ENCODE results near the gene SYT9.

SYT9 gene

DNA sequence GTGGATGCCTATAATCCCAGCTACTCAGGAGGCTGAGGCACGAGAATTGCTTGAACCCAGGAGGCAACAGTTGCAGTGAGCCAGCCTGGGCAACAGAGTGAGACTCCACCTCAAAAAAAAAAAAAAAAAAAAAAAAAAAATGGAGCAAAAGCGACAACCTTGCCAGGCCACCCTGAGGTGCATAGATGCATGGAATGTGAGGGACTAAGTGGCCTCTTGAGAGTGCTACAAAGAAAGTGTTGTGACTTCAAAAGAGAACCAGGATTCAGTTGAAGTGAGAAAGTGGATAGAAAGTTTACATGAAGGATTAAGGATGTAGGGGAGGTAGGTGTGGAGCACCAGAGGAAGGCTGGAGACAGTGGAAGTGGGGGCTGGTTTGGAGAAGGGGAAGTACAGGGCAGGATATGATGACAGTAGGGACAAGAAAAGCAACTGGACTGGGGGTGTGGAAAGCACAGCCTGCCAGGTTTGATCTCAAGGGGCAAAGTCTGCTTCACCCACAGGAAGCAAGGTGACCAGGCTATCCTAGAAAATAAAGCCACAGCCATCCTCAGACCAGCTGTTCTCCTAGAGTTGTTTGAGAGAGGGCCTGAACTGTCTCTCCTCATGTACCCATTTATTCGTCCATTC lies 197.6 kb downstream of the SYT9 start:
- Histone ChIP-seq H3K27me3 (ENCODE audit: insufficient read depth, insufficient read length) (peaks cover 15% of the 10 kb centered on the region), H3K4me1 (ENCODE audit: insufficient read depth, insufficient read length) (peaks cover 5% of the 10 kb centered on the region), H3K9ac (ENCODE audit: insufficient read length, low read depth) (no peak overlapping the region), H3K4me3 (ENCODE audit: insufficient read length, low read depth) (no peak overlapping the region), H3K36me3 (ENCODE audit: insufficient read depth, insufficient read length, low read length) (no peaks in the 10 kb centered on the region), H3K9me3 (ENCODE audit: insufficient read depth, low read length) (no peaks in the 10 kb centered on the region)
- DNase-seq (ENCODE audit: low read depth, low spot score), result no peak
- TF ChIP-seq YY1 (IDR thresholded peaks at IDR 0.05; ENCODE audit: insufficient read depth, insufficient read length), result no peak
- TF ChIP-seq ZNF274 (IDR thresholded peaks at IDR 0.05; ENCODE audit: low read depth, low read length), result no peak
- TF ChIP-seq SUZ12 (IDR thresholded peaks at IDR 0.05; ENCODE audit: extremely low read depth, insufficient read depth, insufficient read length), result no peak

DNA sequence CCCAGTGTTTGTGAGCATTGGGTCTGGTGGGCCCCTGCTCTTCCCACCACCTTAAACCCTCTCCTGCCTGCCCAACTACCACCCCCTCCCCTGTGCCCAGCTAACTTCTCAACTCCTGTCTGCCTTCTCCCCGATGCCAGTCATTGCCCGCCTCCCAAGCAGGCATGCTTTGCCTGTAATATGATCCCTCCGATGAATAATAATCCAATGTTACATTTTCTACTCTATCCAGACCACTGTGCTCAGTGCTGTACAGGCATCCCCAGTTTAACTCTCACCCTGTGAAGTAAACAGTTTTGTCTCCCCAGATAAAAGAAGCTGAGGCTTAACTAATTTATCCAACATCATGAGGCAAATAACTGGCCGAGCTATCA lies 198.1 kb downstream of the SYT9 start:
- no peak for TF ChIP-seq SUZ12 (IDR thresholded peaks at IDR 0.05; ENCODE audit: extremely low read depth, insufficient read depth, insufficient read length)
- no peak for TF ChIP-seq YY1 (IDR thresholded peaks at IDR 0.05; ENCODE audit: insufficient read depth, insufficient read length)
- TF ChIP-seq ZNF274 (IDR thresholded peaks at IDR 0.05; ENCODE audit: low read depth, low read length), result no peak
- peaks cover 15% of the 10 kb centered on the region for H3K27me3 ChIP-seq (ENCODE audit: insufficient read depth, insufficient read length)
- no peak for DNase-seq (ENCODE audit: low read depth, low spot score)
- peaks cover 5% of the 10 kb centered on the region for H3K4me1 ChIP-seq (ENCODE audit: insufficient read depth, insufficient read length)
- no peaks in the 10 kb centered on the region for H3K36me3 ChIP-seq (ENCODE audit: insufficient read depth, insufficient read length, low read length)
- no peak overlapping the region for H3K4me3 ChIP-seq (ENCODE audit: insufficient read length, low read depth)
- H3K9ac ChIP-seq (ENCODE audit: insufficient read length, low read depth), result no peak overlapping the region
- H3K9me3 ChIP-seq (ENCODE audit: insufficient read depth, low read length), result no peaks in the 10 kb centered on the region

DNA sequence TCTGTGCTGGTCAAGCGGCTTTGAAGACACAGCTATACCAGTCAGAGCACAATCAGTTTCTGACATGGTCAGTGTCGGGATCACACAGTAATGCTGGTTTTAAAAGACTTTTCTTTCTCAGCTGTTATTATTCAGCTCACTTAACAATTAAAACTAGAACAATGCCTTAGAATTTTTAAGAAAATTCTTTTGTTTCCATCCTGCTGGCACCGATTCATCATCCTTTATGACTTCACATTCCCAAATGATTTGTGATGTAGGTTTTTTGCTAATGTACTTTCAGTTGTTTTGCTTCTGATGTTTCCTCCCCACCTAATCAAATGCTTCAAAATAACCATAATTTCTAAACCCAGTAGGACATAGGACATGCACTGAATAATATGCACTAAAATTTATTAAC lies 199.1 kb downstream of the SYT9 start:
- no peaks in the 10 kb centered on the region for H3K9me3 ChIP-seq (ENCODE audit: insufficient read depth, low read length)
- no peak overlapping the region for H3K9ac ChIP-seq (ENCODE audit: insufficient read length, low read depth)
- peaks cover 14% of the 10 kb centered on the region for H3K27me3 ChIP-seq (ENCODE audit: insufficient read depth, insufficient read length)
- no peak overlapping the region for H3K4me3 ChIP-seq (ENCODE audit: insufficient read length, low read depth)
- no peak for DNase-seq (ENCODE audit: low read depth, low spot score)
- TF ChIP-seq YY1 (IDR thresholded peaks at IDR 0.05; ENCODE audit: insufficient read depth, insufficient read length) (no peak), ZNF274 (IDR thresholded peaks at IDR 0.05; ENCODE audit: low read depth, low read length) (no peak), SUZ12 (IDR thresholded peaks at IDR 0.05; ENCODE audit: extremely low read depth, insufficient read depth, insufficient read length) (no peak)
- H3K4me1 ChIP-seq (ENCODE audit: insufficient read depth, insufficient read length), result no peaks in the 10 kb centered on the region
- H3K36me3 ChIP-seq (ENCODE audit: insufficient read depth, insufficient read length, low read length), result no peaks in the 10 kb centered on the region

- TF ChIP-seq SUZ12 (IDR thresholded peaks at IDR 0.05; ENCODE audit: extremely low read depth, insufficient read depth, insufficient read length) (no peak), YY1 (IDR thresholded peaks at IDR 0.05; ENCODE audit: insufficient read depth, insufficient read length) (no peak)
- no peak for DNase-seq (ENCODE audit: low read depth, low spot score)
- no peaks in the 10 kb centered on the region for H3K4me1 ChIP-seq (ENCODE audit: insufficient read depth, insufficient read length)
These were observed 199.8 kb downstream of the SYT9 start for GRCh38 chr11:7451520-7451919.

GRCh38 chr11:7451952-7452494 lies 200.3 kb downstream of the SYT9 start:
- H3K36me3 ChIP-seq (ENCODE audit: insufficient read depth, insufficient read length, low read length), result no peaks in the 10 kb centered on the region
- H3K4me3 ChIP-seq (ENCODE audit: insufficient read length, low read depth), result no peak overlapping the region
- no peaks in the 10 kb centered on the region for H3K9me3 ChIP-seq (ENCODE audit: insufficient read depth, low read length)
- DNase-seq (ENCODE audit: low read depth, low spot score), result no peak
- TF ChIP-seq ZNF274 (IDR thresholded peaks at IDR 0.05; ENCODE audit: low read depth, low read length) (no peak), YY1 (IDR thresholded peaks at IDR 0.05; ENCODE audit: insufficient read depth, insufficient read length) (no peak), SUZ12 (IDR thresholded peaks at IDR 0.05; ENCODE audit: extremely low read depth, insufficient read depth, insufficient read length) (no peak)
- no peak overlapping the region for H3K9ac ChIP-seq (ENCODE audit: insufficient read length, low read depth)
- no peaks in the 10 kb centered on the region for H3K4me1 ChIP-seq (ENCODE audit: insufficient read depth, insufficient read length)
- H3K27me3 ChIP-seq (ENCODE audit: insufficient read depth, insufficient read length), result peaks cover 2% of the 10 kb centered on the region

More at GRCh38 chr11:7451520-7451919, 199.8 kb downstream of the SYT9 start:
- no peaks in the 10 kb centered on the region for H3K9me3 ChIP-seq (ENCODE audit: insufficient read depth, low read length)
- H3K4me3 ChIP-seq (ENCODE audit: insufficient read length, low read depth), result no peak overlapping the region
- no peaks in the 10 kb centered on the region for H3K36me3 ChIP-seq (ENCODE audit: insufficient read depth, insufficient read length, low read length)
- no peak overlapping the region for H3K9ac ChIP-seq (ENCODE audit: insufficient read length, low read depth)
- H3K27me3 ChIP-seq (ENCODE audit: insufficient read depth, insufficient read length), result peaks cover 7% of the 10 kb centered on the region

DNA sequence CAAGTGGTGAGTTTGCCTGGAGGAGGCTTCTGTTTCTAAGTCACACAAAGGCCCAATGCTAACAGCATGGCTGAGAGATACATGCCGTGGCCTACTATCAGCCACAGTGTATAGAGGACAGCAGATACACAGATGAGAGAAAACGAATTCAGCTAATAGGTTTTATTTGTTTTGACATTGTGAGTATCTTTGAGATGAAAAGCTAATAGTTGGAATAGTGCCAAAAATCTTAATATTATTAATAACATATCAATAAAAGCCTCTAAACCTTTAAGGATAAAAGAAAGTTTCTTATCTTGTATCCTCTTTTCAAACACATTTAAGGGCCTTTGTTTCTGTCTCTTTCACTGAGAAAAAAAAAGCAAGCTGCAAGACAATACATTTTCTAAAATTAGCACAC lies 203.2 kb downstream of the SYT9 start:
- Histone ChIP-seq H3K9ac (ENCODE audit: insufficient read length, low read depth) (no peak overlapping the region), H3K36me3 (ENCODE audit: insufficient read depth, insufficient read length, low read length) (no peaks in the 10 kb centered on the region), H3K27me3 (ENCODE audit: insufficient read depth, insufficient read length) (no peaks in the 10 kb centered on the region), H3K4me3 (ENCODE audit: insufficient read length, low read depth) (no peak overlapping the region), H3K9me3 (ENCODE audit: insufficient read depth, low read length) (no peaks in the 10 kb centered on the region), H3K4me1 (ENCODE audit: insufficient read depth, insufficient read length) (no peaks in the 10 kb centered on the region)
- DNase-seq (ENCODE audit: low read depth, low spot score), result no peak
- TF ChIP-seq SUZ12 (IDR thresholded peaks at IDR 0.05; ENCODE audit: extremely low read depth, insufficient read depth, insufficient read length), result no peak
- no peak for TF ChIP-seq YY1 (IDR thresholded peaks at IDR 0.05; ENCODE audit: insufficient read depth, insufficient read length)
- no peak for TF ChIP-seq ZNF274 (IDR thresholded peaks at IDR 0.05; ENCODE audit: low read depth, low read length)

DNA sequence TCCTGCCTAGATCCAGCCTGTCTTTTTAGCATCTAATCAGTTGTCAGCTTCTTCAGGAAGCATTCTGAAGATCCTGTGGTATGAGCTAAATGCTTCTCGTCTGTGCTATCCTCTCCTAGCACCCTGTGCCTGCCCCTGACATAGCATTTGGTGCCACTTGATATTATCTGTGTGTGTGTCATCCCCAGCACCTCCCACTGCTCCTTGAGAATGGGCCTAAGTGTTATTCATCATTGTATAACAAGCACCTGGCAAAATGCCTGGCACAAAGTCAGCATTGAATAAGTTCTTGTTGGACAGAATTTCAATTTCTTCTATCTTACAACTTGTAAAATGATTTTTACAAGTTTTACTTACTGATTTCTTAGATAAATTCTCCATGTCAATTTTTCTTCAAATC lies 205.5 kb downstream of the SYT9 start:
- TF ChIP-seq SUZ12 (IDR thresholded peaks at IDR 0.05; ENCODE audit: extremely low read depth, insufficient read depth, insufficient read length), result no peak
- TF ChIP-seq ZNF274 (IDR thresholded peaks at IDR 0.05; ENCODE audit: low read depth, low read length), result no peak
- no peak for TF ChIP-seq YY1 (IDR thresholded peaks at IDR 0.05; ENCODE audit: insufficient read depth, insufficient read length)
- Histone ChIP-seq H3K4me3 (ENCODE audit: insufficient read length, low read depth) (no peak overlapping the region), H3K27me3 (ENCODE audit: insufficient read depth, insufficient read length) (no peaks in the 10 kb centered on the region), H3K36me3 (ENCODE audit: insufficient read depth, insufficient read length, low read length) (no peaks in the 10 kb centered on the region), H3K4me1 (ENCODE audit: insufficient read depth, insufficient read length) (no peaks in the 10 kb centered on the region), H3K9me3 (ENCODE audit: insufficient read depth, low read length) (no peaks in the 10 kb centered on the region), H3K9ac (ENCODE audit: insufficient read length, low read depth) (no peak overlapping the region)
- DNase-seq (ENCODE audit: low read depth, low spot score), result no peak

All from NT2/D1 (cell line).